HG02610 (cell line): ENCODE measurements around the gene PRRC1.
"Not testable (repeated sequence)": the region's sequence is repeated elsewhere in the genome, so short reads cannot be mapped to it uniquely, and the experiment has no call there.

Experiments
- ATAC-seq: cut with Tn5 transposase; IDR thresholded peaks from one replicate; pipeline ENCODE4 v1.9.1; 2021; ENCODE audit warnings: mild to moderate bottlenecking, moderate library complexity; ENCODE audit not compliant: unreplicated experiment

PRRC1 gene

GRCh38 chr5:127540553-127540952 lies 23.1 kb downstream of the PRRC1 start:
- ATAC-seq: not testable (repeated sequence)

GRCh38 chr5:127545249-127545648 lies 27.8 kb downstream of the PRRC1 start:
- not testable (repeated sequence) for ATAC-seq

GRCh38 chr5:127549551-127549950 lies 32.1 kb downstream of the PRRC1 start:
- no peak for ATAC-seq

- no peak for ATAC-seq
Observed at GRCh38 chr5:127550652-127551409, 33.4 kb downstream of the PRRC1 start.

GRCh38 chr5:127551410-127552041 lies 34.1 kb downstream of the PRRC1 start:
- ATAC-seq: no peak

GRCh38 chr5:127555826-127556225 lies 38.4 kb downstream of the PRRC1 start:
- no peak for ATAC-seq

GRCh38 chr5:127556609-127557334 lies 39.3 kb downstream of the PRRC1 start:
- ATAC-seq: no peak

- ATAC-seq: no peak
Observed at GRCh38 chr5:127558273-127558672, 40.8 kb downstream of the PRRC1 start.

GRCh38 chr5:127561254-127561653 lies 43.8 kb downstream of the PRRC1 start:
- ATAC-seq: no peak

- ATAC-seq: no peak
Observed at GRCh38 chr5:127562252-127562651, 44.8 kb downstream of the PRRC1 start.

GRCh38 chr5:127563136-127563535 lies 45.7 kb downstream of the PRRC1 start:
- ATAC-seq: no peak

GRCh38 chr5:127564002-127564769 lies 46.7 kb downstream of the PRRC1 start:
- ATAC-seq: peak; percentile 42

GRCh38 chr5:127565586-127566270 lies 48.3 kb downstream of the PRRC1 start:
- ATAC-seq: no peak

GRCh38 chr5:127567026-127567768 lies 49.8 kb downstream of the PRRC1 start:
- peak; percentile 87 for ATAC-seq

GRCh38 chr5:127568166-127568565 lies 50.7 kb downstream of the PRRC1 start:
- peak; percentile 17 for ATAC-seq

- ATAC-seq: not testable (repeated sequence)
Observed at GRCh38 chr5:127569471-127569870, 52.0 kb downstream of the PRRC1 start.

GRCh38 chr5:127571314-127572131 lies 54.1 kb downstream of the PRRC1 start:
- peak; percentile 64 for ATAC-seq

- ATAC-seq: no peak
Observed at GRCh38 chr5:127572930-127573329, 55.5 kb downstream of the PRRC1 start.
